GM19438 (cell line): ENCODE results near the gene MAST3.
A peak's percentile ranks its signal among the peaks of the same experiment; 100 is the strongest.

Experiments used
- ATAC-seq: cut with Tn5 transposase; IDR thresholded peaks from one replicate; pipeline ENCODE4 v1.9.1; 2021; ENCODE audit warnings: low read depth; ENCODE audit not compliant: unreplicated experiment

The MAST3 gene

GRCh38 chr19:18131841-18132596, 34.4 kb downstream of the MAST3 start:
- no peak for ATAC-seq

DNA sequence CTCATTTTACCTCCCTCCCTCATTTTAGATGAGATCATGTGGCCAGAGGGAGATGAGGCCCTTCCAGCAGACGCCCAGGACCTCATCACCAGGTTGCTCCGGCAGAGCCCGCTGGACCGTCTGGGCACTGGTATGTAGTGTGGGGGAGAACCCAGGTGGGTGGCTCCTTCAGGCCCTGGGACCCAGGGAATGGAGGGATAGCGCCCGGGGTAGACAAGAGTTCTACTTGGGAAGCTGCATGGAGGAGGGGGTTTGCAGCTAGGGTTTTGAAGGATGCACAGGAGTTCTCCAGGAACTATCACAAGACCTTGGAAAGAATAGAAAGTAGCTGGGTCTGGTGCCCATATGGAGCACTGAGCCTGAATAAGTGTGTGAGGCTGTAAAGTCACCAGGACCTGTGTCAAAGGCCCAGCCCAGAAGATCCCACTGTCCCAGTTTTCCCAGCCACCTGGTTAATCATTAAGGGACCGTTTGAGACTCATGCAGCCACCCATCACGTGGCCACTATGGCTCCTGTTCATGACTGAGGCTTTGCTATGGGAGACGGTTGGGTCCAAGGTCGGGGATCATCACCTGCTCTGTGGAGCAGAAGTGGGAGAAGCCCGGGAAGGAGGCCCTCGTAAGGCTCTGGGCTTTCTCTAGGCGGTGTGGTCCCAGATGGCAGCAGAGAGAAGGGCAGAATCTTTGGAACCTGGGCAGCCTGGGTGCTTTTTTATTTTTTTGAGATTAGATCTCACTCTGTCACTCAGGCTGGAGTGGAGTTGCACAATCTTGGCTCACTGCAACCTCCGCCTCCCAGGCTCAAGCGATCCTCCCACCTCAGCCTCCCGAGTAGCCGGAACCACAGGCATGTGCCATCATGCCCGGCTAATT, 38.4 kb downstream of the MAST3 start:
- ATAC-seq, result no peak

- ATAC-seq, result no peak
Observed at GRCh38 chr19:18137242-18137641, 39.7 kb downstream of the MAST3 start.

DNA sequence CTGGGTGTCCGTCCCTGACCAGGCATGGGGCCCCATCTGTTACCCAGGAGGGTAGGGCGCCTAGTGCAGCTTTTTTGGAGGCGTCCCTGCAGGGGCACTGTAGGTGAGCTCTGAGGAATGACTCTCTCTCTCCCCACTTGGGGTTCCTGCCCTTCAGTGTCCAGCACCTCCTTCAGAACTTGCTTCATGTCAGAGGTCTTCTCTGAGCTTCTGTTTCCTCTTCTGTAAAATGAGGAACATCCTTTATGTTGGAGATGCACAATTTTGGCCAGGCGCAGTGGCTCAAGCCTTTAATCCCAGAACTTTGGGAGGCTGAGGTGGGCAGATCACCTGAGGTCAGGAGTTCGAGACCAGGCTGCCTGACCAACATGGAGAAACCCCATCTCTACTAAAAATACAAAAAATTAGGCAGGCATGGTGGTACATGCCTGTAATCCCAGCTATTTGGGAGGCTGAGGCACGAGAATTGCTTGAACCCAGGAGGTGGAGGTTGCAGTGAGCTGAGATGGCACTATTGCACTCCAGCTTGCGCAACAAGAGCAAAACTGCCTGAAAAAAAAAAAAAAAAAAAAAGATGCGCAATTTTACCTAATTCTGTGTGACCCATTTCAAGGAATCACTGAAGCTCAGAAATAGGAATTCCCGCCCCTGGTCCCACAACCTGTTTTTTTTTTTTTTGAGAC, 40.2 kb downstream of the MAST3 start:
- no peak for ATAC-seq

DNA sequence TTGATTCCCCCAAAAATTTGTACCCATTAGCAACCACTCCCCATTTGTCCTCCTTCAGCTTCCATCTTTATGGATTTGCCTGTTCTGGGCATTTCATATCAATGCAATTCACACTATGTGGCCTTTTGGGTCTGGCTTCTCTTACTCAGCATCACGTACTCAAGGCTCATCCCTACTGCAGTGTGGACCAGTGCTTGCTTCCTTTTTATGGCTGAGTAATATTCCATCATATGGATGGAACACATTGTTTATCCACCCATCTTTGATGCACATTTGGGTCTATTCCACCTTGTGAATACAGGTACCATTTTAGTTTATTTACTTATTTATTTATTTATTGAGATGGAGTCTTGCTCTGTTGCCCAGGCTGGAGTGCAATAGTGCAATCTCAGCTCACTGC, 42.9 kb downstream of the MAST3 start:
- ATAC-seq, result no peak

DNA sequence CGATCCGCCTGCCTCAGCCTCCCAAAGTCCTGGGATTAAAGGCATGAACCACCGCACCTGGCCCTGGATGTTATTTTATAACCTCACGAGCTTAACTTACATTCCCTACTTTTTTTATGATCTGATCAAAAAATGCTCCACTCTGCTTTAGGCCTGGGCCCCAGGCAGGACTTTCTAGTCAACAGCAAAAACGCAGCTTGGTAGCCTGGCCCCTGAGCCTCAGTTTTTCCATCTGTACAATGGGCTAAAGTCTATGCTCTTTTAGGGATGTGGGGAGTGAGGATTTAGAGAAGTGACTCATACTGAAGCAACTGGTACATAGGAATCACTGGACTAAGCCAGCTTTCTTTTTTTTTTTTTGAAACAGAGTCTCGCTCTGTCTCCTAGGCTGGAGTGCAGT, 43.5 kb downstream of the MAST3 start:
- ATAC-seq, result no peak

DNA sequence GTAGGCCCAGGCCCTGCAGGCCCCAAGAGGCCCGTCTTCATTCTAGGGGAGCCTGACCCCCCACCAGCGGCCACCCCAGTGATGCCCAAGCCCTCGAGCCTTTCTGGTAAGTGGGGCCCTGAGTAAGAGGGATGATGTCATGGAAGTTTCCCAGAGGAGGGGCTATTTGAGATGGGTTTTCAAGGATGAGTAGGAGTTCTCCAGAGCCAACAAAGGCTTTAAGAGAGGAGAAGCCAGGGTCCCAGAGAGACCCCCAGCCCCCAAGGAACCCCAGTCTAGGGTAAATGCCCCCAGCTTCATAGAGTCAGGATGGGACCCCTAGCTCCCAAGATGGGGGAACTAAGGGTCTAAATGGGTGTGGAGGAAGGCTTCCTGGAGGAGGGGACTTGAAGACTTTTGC, 46.3 kb downstream of the MAST3 start:
- ATAC-seq, result no peak

DNA sequence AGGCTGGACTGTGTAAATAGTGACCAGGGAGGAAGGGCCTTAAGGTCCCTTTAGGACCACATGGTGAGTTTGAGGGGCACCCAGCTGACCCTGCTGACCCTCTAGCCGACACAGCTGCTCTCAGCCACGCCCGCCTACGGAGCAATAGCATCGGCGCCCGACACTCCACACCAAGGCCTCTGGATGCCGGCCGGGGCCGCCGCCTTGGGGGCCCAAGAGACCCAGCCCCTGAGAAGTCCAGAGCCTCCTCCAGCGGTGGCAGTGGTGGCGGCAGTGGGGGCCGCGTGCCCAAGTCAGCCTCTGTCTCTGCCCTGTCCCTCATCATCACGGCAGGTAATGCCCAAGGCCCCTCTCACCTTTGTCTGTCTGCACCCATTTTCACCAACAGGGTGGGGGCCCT, 46.8 kb downstream of the MAST3 start:
- no peak for ATAC-seq

DNA sequence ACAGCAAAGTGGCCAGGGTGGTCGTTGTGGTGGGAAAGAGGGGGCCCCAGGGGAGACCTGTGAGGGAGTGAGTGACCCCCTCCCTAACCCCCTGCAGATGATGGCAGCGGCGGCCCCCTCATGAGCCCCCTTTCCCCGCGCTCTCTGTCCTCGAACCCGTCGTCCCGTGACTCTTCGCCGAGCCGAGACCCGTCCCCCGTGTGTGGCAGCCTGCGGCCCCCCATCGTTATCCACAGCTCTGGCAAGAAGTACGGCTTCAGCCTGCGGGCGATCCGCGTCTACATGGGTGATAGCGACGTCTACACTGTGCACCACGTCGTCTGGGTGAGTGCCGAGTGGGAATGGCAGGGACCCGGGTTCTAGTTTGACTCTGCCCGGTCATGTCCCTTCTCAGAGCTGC, 47.3 kb downstream of the MAST3 start:
- no peak for ATAC-seq

DNA sequence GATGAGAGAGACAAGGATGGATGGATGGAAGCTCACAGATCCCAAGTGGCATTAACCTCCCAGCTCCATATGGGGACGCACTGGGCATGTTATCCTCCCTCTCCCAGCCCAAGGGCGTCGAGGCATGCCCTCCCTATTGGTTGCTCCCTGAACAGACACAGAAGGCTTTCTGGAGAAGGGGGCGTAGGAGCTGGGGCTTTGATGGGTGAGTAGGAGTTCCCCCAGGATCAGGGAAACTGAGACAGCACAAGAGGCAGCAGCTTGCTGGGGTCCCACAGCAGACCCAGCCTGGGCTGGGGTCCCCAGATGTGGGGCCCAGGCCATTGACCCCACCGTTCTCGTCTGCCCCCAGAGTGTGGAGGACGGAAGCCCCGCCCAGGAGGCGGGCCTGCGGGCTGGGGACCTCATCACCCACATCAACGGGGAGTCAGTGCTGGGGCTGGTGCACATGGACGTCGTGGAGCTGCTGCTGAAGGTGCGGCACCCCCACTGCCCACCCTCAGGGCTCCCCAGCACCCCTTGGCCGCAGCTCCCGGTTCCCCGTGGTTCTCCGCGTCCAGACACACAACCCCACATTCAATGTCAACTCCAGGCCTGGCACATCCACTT, 47.9 kb downstream of the MAST3 start:
- ATAC-seq, result no peak

- ATAC-seq, result no peak
Observed at GRCh38 chr19:18147396-18147795, 49.8 kb downstream of the MAST3 start.

DNA sequence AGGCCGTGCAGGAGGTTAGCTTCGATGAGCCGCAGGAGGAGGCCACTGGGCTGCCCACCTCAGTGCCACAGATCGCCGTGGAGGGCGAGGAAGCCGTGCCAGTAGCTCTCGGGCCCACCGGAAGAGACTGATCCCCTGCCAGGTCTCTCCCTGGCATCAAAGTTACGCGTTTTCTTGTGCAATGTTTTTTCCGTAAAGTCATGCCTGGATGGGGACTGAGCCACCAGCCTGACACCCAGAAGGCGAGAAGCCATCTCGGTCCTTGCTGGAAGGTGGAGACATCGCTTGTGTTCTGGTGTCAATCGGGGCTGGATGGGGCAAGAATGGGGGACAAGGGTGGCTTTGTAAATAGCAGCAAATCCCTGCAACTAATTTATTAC, 52.0 kb downstream of the MAST3 start:
- no peak for ATAC-seq

GRCh38 chr19:18150776-18151624, 53.4 kb downstream of the MAST3 start:
- no peak for ATAC-seq

DNA sequence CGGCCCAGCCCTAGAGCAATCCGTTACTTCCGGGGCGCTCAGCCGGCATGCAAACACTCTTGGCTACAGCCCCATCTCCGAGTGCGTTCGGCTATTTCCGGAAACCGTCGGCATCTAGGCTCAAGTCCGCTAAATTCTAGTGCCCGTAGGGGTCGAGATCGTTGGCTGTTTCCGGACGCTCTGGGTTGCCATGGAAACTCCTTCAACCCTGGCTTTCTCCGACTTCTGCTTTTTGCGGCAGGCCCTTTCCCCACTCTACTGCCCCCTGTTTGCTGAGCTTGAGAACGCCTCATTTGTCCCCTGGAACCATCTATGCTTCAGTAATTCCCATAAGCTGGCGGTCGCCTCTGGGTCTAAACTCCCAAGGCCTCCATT, 54.9 kb downstream of the MAST3 start:
- peak; percentile 57 for ATAC-seq

DNA sequence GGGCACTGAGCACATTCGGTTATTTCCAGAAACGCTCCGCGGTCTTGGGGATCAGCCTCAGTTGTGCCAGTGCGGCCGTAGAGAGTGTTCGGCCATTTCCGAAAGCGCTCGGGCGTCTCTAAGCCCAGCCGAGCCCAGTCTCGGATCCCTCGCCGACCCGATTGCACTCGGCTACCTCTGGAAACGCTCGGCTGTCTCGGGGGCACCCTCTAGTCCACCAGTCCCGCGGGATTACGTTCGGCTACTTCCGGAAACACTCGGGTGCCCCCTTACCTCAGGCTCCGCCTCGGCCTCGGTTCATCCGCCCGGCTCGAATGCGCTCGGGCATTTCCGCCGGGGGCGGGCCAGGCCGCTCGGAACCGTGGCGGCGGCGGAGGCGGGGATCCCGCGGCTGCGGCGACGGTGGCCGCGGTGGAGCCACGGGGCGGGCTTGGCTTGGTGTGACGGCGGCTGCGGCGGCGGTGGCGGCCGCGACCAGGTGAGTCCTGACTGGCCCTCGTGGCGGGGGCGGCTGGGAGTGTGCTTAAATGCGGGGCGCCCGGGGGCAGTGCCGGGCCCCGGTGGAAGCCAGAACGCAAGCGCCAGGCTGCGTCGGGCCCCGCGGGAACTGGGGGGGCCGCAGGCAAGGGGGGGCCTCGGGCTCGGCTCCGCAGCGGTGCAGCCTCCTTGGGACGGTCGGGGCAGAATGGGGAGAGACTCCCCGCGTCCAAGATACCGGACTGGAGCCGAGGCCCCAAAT, 55.4 kb downstream of the MAST3 start, which contains the start of gene PIK3R2:
PIK3R2 (plus strand) TSS at position 347 of the 739 bp plus-strand sequence. CDS start 2,717 bp downstream, outside the sequence.
- peak; percentile 74 for ATAC-seq

GRCh38 chr19:18153556-18154134, 56.1 kb downstream of the MAST3 start:
- ATAC-seq, result no peak

GRCh38 chr19:18155095-18156087, 57.8 kb downstream of the MAST3 start:
- no peak for ATAC-seq

GRCh38 chr19:18156268-18156667, 58.7 kb downstream of the MAST3 start:
- no peak for ATAC-seq
